ENCODE data around the gene BTN1A1.
"Not testable (repeated sequence)": the region's sequence is repeated elsewhere in the genome, so short reads cannot be mapped to it uniquely, and the experiment has no call there.

BTN1A1 gene

DNA sequence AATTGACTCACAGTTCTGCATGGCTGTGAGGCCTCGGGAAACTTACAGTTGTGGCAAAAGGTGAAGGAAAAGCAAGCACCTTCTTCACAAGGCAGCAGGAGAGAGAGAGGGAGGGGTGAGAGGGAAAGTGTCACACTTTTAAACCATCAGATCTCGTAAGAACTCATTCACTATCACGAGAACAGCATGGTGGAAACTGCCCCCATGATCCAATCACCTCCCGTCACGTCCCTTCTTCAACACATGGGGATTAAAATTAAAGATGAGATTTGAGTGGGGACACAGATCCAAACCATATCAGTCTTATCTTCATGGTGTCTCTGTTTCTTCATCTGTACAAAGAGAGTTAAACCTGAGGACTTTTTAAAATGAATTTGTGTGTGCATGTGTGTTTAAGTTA, 13.7 kb upstream of the BTN1A1 start:
- no peak overlapping the region for H3K27ac Mint-ChIP-seq
- peaks cover 2% of the 10 kb centered on the region for H3K36me3 Mint-ChIP-seq (ENCODE audit: low read depth)
- H3K4me1 Mint-ChIP-seq: no peaks in the 10 kb centered on the region
- DNase-seq (no peak), ATAC-seq (no peak)
- peaks cover 8% of the 10 kb centered on the region for H3K9me3 Mint-ChIP-seq
- H3K27me3 Mint-ChIP-seq: no peaks in the 10 kb centered on the region
- H3K4me3 Mint-ChIP-seq: no peak overlapping the region

- H3K36me3 Mint-ChIP-seq (ENCODE audit: low read depth): peaks cover 2% of the 10 kb centered on the region
- DNase-seq (no peak), ATAC-seq (no peak)
- peaks cover 8% of the 10 kb centered on the region for H3K9me3 Mint-ChIP-seq
- no peaks in the 10 kb centered on the region for H3K4me1 Mint-ChIP-seq
- H3K27me3 Mint-ChIP-seq: no peaks in the 10 kb centered on the region
- H3K27ac Mint-ChIP-seq: no peak overlapping the region
- H3K4me3 Mint-ChIP-seq: no peak overlapping the region
Observed at GRCh38 chr6:26487466-26487865, 12.6 kb upstream of the BTN1A1 start.

- Mint-ChIP-seq H3K9me3 (peaks cover 8% of the 10 kb centered on the region), H3K4me1 (peaks cover 8% of the 10 kb centered on the region)
Observed at GRCh38 chr6:26489996-26490964, 9.8 kb upstream of the BTN1A1 start.

GRCh38 chr6:26491604-26492003, 8.5 kb upstream of the BTN1A1 start:
- Mint-ChIP-seq H3K4me1 (peaks cover 8% of the 10 kb centered on the region), H3K9me3 (peaks cover 8% of the 10 kb centered on the region), H3K27ac (no peak overlapping the region), H3K36me3 (ENCODE audit: low read depth) (peaks cover 2% of the 10 kb centered on the region), H3K27me3 (no peaks in the 10 kb centered on the region), H3K4me3 (no peak overlapping the region)
- ATAC-seq: no peak
- DNase-seq: no peak

More at GRCh38 chr6:26489996-26490964, 9.8 kb upstream of the BTN1A1 start:
- ATAC-seq (no peak), DNase-seq (no peak)
- Mint-ChIP-seq H3K4me3 (no peak overlapping the region), H3K36me3 (ENCODE audit: low read depth) (peaks cover 2% of the 10 kb centered on the region), H3K27me3 (no peaks in the 10 kb centered on the region), H3K27ac (no peak overlapping the region)

- Mint-ChIP-seq H3K36me3 (ENCODE audit: low read depth) (no peaks in the 10 kb centered on the region), H3K27ac (no peak overlapping the region), H3K9me3 (no peaks in the 10 kb centered on the region), H3K4me3 (no peak overlapping the region), H3K4me1 (peaks cover 11% of the 10 kb centered on the region), H3K27me3 (no peaks in the 10 kb centered on the region)
- no peak for DNase-seq
- ATAC-seq: no peak
Observed at GRCh38 chr6:26493258-26493657, 6.8 kb upstream of the BTN1A1 start.

- no peaks in the 10 kb centered on the region for H3K27me3 Mint-ChIP-seq
- ATAC-seq: no peak
- no peaks in the 10 kb centered on the region for H3K36me3 Mint-ChIP-seq (ENCODE audit: low read depth)
- H3K4me3 Mint-ChIP-seq: no peak overlapping the region
- peaks cover 11% of the 10 kb centered on the region for H3K4me1 Mint-ChIP-seq
- no peaks in the 10 kb centered on the region for H3K9me3 Mint-ChIP-seq
- DNase-seq: no peak
- no peak overlapping the region for H3K27ac Mint-ChIP-seq
Observed at GRCh38 chr6:26494117-26494516, 6.0 kb upstream of the BTN1A1 start.

DNA sequence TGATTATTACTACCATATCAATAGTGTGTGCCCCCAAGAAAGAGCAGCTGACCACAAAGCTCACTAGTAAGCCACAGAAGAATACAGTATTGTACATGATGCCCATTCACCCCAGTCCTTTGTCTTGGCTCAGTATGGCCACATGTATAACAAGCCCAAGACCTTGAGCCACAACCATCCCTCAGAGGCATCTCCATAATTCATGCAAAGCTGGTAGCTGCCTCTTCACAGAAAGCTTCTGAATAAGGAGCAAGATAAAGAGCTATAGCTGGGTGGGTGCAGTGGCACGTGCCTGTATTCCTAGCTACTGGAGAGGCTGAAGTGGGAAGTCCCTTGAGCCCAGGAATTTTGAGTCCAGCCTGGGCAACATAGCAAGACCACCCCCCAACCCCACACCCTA, 4.8 kb upstream of the BTN1A1 start:
- Mint-ChIP-seq H3K36me3 (ENCODE audit: low read depth) (no peaks in the 10 kb centered on the region), H3K27me3 (peaks cover under 1% of the 10 kb centered on the region)

GRCh38 chr6:26497610-26498009, 2.5 kb upstream of the BTN1A1 start:
- ATAC-seq (no peak), DNase-seq (no peak)
- no peaks in the 10 kb centered on the region for H3K36me3 Mint-ChIP-seq (ENCODE audit: low read depth)
- H3K4me1 Mint-ChIP-seq: peaks cover 22% of the 10 kb centered on the region
- no peak overlapping the region for H3K27ac Mint-ChIP-seq
- no peak overlapping the region for H3K4me3 Mint-ChIP-seq
- H3K27me3 Mint-ChIP-seq: peaks cover 22% of the 10 kb centered on the region
- H3K9me3 Mint-ChIP-seq: no peaks in the 10 kb centered on the region

More for the DNA sequence above, 4.8 kb upstream of the BTN1A1 start:
- ATAC-seq: no peak
- H3K9me3 Mint-ChIP-seq: no peaks in the 10 kb centered on the region
- no peak overlapping the region for H3K27ac Mint-ChIP-seq
- no peak for DNase-seq
- H3K4me3 Mint-ChIP-seq: no peak overlapping the region
- H3K4me1 Mint-ChIP-seq: peaks cover 11% of the 10 kb centered on the region

DNA sequence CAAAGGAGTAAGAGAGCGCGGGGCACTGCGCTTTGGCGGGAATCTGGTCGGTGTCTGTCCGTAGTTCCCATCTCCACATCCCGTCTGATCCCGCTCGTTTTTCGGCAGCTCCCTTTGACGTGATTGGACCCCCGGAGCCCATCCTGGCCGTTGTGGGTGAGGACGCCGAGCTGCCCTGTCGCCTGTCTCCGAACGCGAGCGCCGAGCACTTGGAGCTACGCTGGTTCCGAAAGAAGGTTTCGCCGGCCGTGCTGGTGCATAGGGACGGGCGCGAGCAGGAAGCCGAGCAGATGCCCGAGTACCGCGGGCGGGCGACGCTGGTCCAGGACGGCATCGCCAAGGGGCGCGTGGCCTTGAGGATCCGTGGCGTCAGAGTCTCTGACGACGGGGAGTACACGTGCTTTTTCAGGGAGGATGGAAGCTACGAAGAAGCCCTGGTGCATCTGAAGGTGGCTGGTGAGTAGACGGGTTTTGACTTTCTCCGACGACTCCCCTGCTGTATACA, 1.4 kb downstream of the BTN1A1 start:
- Mint-ChIP-seq H3K27ac (no peak overlapping the region), H3K27me3 (peaks cover 35% of the 10 kb centered on the region), H3K4me3 (peak overlapping the region; percentile 74), H3K9me3 (no peaks in the 10 kb centered on the region), H3K4me1 (peaks cover 14% of the 10 kb centered on the region), H3K36me3 (ENCODE audit: low read depth) (no peaks in the 10 kb centered on the region)
- DNase-seq: peak; percentile 42
- peak; percentile 84 for ATAC-seq

DNA sequence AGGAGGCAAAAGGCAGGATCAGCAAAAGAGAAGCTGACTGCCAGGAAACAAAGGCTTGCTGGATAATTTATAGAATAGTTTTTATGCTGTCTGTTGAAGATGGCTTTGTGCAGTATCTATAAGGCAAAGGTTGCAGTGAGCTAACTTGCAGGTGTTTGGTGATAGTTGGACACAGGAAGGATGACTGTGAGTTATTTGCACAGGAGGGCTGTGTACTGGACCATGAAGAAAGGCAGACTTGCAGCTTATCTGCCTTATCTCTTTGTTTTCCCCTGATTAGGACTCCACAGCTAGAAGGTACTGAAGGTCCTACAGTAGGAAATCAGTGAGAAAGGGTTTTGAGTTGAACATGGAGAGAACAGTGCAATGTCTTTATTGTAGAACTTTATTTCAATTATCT, 2.1 kb downstream of the BTN1A1 start:
- no peak for DNase-seq
- Mint-ChIP-seq H3K27me3 (peaks cover 35% of the 10 kb centered on the region), H3K27ac (no peak overlapping the region), H3K9me3 (no peaks in the 10 kb centered on the region), H3K4me3 (peak overlapping the region; percentile 74), H3K4me1 (peaks cover 14% of the 10 kb centered on the region), H3K36me3 (ENCODE audit: low read depth) (no peaks in the 10 kb centered on the region)
- no peak for ATAC-seq

- H3K36me3 Mint-ChIP-seq (ENCODE audit: low read depth): no peaks in the 10 kb centered on the region
- peaks cover 12% of the 10 kb centered on the region for H3K4me1 Mint-ChIP-seq
- no peak for DNase-seq
- H3K27ac Mint-ChIP-seq: no peak overlapping the region
- H3K4me3 Mint-ChIP-seq: no peak overlapping the region
- H3K9me3 Mint-ChIP-seq: no peaks in the 10 kb centered on the region
- ATAC-seq: no peak
- H3K27me3 Mint-ChIP-seq: peaks cover 35% of the 10 kb centered on the region
Observed at GRCh38 chr6:26502626-26503025, 2.5 kb downstream of the BTN1A1 start.

DNA sequence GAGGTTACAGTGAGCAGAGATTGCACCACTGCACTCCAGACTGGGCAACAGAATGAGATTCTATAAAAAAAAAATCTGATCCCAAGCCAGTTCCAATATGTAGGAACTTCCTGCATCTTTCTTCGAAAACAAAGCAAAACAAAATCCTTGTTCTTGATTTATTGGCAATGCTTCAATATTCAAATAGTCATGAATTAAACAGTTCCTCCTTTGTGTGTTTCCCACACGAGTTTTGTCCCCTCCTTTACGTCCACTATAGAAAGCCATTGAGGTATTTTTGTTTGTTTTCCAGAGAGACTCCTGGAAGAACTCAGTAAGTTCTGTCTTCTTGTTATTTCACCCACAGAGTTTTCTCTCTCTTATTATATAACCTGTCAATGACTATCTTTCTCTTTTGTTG, 7.6 kb downstream of the BTN1A1 start:
- no peaks in the 10 kb centered on the region for H3K9me3 Mint-ChIP-seq
- DNase-seq (no peak), ATAC-seq (no peak)
- H3K4me1 Mint-ChIP-seq: no peaks in the 10 kb centered on the region
- H3K36me3 Mint-ChIP-seq (ENCODE audit: low read depth): no peaks in the 10 kb centered on the region
- H3K27me3 Mint-ChIP-seq: peaks cover 12% of the 10 kb centered on the region
- H3K27ac Mint-ChIP-seq: no peak overlapping the region
- no peak overlapping the region for H3K4me3 Mint-ChIP-seq

DNA sequence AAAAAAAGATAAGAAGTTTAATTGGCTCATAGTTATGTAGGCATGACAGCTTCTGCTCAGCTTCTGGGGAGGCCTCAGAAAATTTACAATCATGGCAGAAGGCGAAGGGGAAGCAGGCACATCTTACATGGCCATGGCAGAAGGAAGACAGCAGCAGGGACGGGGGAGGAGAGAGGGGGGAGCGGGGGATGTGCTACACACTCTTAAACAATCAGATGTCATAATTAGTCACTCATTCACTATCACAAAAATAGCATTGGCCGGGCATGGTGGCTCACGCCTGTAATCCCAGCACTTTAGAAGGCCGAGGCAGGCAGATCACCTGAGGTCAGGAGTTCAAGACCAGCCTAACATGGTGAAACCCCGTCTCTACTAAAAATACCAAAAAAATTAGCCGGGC, 10.9 kb downstream of the BTN1A1 start:
- H3K27me3 Mint-ChIP-seq; H3K4me3 Mint-ChIP-seq; H3K36me3 Mint-ChIP-seq (ENCODE audit: low read depth): not testable (repeated sequence)

GRCh38 chr6:26514984-26515383, 14.9 kb downstream of the BTN1A1 start:
- Mint-ChIP-seq H3K36me3 (ENCODE audit: low read depth) (no peaks in the 10 kb centered on the region), H3K27ac (no peak overlapping the region)

More for the DNA sequence above, 10.9 kb downstream of the BTN1A1 start:
- ATAC-seq, H3K4me1 Mint-ChIP-seq, H3K9me3 Mint-ChIP-seq, H3K27ac Mint-ChIP-seq, DNase-seq: not testable (repeated sequence)

More at GRCh38 chr6:26514984-26515383, 14.9 kb downstream of the BTN1A1 start:
- Mint-ChIP-seq H3K4me1 (peaks cover 4% of the 10 kb centered on the region), H3K4me3 (no peak overlapping the region), H3K9me3 (no peaks in the 10 kb centered on the region), H3K27me3 (no peaks in the 10 kb centered on the region)
- ATAC-seq (no peak), DNase-seq (no peak)
